ENCODE results near the gene STEAP3.

Gene STEAP3

DNA sequence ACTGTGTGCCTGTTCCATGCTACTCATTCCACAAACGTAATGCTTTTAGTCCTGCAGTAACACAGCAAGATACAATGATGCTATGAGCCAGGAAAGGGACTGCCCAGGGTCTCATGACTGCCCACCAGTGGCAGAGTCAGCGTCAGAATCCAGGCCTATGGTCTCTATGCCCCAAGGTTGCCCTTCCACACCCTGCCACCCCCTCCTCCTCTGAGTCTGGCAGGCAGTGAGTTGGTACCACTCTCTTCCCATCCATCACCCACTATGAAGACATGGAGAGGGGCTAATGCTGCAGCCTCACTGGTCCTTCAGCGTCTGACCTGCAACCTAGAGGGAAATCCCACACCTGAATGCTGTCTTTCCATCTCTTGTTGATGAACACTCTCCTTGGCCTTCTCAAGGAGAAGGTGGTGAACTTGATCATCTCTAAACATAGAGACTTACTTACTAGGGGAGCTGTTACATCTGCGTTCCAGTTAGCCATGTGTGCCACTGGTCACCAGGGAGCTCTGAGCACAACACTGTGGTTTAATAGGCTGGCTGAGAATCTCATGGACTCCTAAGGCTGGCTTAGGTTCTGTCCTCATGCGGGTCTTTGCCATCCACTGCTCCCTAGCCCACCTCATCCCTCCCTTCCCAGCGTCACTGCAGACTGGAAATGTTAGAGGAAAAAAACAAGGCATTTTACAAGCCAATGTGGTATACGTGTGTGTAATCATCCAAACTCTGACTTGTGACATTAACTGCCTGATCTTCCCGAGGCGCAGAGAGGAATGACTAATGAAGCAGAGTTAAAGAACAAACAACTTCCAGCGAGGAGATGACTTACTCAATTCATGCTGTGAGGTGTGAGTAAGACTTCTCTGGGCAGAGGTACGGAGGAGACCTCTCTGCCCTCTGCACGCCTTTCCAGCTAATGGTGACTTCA is 28.8 kb downstream of the STEAP3 start:
- Histone ChIP-seq H3K9me3 (ENCODE audit: control insufficient read depth, insufficient read depth, low read length) (no peaks in the 10 kb centered on the region), H3K9ac (ENCODE audit: low read depth, low read length) (no peak overlapping the region), H3K4me1 (ENCODE audit: insufficient read depth, low read length) (peaks cover 46% of the 10 kb centered on the region), H3K36me3 (ENCODE audit: insufficient read depth, low read length) (no peaks in the 10 kb centered on the region)

DNA sequence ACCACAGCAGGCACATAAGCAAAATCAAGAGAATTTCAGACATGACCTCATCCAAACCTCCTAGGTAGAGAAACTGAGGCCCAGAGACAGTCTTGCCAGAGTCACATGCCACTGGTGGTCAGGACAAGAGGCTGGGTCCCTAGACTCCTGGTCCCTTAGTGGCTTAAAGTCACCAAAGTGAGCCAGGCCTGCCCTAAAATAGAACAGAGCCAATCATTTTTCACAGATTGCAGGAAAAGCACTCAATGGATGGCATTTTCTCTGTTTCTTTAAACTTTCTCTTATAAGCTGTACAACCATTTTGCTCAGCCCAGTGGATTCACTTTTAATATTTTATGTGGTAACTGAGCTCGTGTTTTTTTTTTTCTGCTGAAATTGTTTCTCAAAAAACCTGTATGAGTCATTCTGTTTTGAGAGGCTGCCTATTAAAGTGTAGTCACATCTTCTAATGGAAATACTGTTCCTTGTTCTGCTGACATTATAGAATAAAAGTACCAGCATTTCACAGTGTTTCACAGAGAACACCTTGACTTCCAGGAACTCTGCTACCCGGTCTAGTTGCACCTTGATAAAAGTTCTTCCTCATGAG is 29.6 kb downstream of the STEAP3 start:
- H3K36me3 ChIP-seq (ENCODE audit: insufficient read depth, low read length): no peaks in the 10 kb centered on the region
- peaks cover 52% of the 10 kb centered on the region for H3K4me1 ChIP-seq (ENCODE audit: insufficient read depth, low read length)
- no peaks in the 10 kb centered on the region for H3K9me3 ChIP-seq (ENCODE audit: control insufficient read depth, insufficient read depth, low read length)
- no peak overlapping the region for H3K9ac ChIP-seq (ENCODE audit: low read depth, low read length)

DNA sequence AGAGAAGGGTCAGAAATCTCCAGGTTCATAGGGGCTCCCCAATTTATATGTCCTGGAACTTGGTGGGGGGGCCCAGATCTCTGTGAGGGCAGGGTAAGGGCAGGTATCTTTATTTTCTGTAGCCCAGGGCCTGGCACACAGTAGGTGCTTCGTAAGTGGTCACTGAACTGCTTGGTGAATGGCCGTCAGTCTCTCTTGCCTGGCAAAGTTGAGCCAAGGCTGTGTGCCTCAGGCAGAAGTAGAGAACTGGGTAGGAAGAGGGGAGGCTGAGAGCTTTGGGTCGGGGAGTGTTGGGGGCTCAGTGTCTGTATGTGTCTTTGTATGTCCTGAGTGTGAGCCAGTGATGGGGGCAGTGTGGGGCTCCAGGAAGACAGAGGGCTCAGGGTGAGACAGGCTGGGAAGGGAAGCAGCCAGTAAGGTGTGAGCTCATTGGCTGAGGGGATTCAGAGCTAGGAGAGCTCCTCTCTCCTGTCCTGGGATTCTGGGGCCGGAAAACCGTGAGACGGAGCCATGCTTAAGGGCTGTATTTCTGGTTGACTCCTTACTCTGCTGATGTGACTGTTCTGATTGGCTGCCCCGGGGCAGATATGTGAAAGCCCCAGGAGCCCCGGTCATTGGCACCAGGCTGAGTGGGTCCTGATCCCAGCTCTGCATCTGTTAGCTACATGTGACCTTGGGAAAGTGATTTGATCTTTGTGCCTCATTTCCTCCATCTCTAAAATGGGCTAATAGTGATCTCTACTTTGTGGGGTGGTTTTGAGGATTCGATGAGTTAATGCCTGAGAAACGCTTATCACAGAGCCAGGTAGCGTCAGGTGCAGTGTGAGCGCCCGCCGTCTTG is 30.3 kb downstream of the STEAP3 start:
- H3K36me3 ChIP-seq (ENCODE audit: insufficient read depth, low read length): no peaks in the 10 kb centered on the region
- no peak overlapping the region for H3K9ac ChIP-seq (ENCODE audit: low read depth, low read length)
- no peaks in the 10 kb centered on the region for H3K9me3 ChIP-seq (ENCODE audit: control insufficient read depth, insufficient read depth, low read length)
- H3K4me1 ChIP-seq (ENCODE audit: insufficient read depth, low read length): peaks cover 57% of the 10 kb centered on the region

DNA sequence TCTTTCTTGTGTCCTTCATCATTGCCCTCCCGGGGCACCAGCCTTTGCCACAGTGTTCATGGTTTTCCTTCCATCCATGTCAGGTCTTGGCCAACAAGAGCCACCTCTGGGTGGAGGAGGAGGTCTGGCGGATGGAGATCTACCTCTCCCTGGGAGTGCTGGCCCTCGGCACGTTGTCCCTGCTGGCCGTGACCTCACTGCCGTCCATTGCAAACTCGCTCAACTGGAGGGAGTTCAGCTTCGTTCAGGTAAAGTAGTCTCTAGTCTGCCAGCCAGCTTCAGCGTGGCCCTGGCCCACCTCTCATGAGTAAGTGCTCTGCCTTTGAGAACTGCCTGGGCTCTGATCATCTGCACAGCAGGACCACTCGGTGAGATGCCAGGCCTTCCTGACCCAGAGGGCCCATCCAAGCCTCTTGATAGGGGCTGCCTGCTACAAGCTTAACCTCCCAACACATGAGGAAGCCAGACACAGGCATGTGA is 31.0 kb downstream of the STEAP3 start:
- H3K36me3 ChIP-seq (ENCODE audit: insufficient read depth, low read length): no peaks in the 10 kb centered on the region
- H3K9ac ChIP-seq (ENCODE audit: low read depth, low read length): no peak overlapping the region
- no peaks in the 10 kb centered on the region for H3K9me3 ChIP-seq (ENCODE audit: control insufficient read depth, insufficient read depth, low read length)
- peaks cover 63% of the 10 kb centered on the region for H3K4me1 ChIP-seq (ENCODE audit: insufficient read depth, low read length)

DNA sequence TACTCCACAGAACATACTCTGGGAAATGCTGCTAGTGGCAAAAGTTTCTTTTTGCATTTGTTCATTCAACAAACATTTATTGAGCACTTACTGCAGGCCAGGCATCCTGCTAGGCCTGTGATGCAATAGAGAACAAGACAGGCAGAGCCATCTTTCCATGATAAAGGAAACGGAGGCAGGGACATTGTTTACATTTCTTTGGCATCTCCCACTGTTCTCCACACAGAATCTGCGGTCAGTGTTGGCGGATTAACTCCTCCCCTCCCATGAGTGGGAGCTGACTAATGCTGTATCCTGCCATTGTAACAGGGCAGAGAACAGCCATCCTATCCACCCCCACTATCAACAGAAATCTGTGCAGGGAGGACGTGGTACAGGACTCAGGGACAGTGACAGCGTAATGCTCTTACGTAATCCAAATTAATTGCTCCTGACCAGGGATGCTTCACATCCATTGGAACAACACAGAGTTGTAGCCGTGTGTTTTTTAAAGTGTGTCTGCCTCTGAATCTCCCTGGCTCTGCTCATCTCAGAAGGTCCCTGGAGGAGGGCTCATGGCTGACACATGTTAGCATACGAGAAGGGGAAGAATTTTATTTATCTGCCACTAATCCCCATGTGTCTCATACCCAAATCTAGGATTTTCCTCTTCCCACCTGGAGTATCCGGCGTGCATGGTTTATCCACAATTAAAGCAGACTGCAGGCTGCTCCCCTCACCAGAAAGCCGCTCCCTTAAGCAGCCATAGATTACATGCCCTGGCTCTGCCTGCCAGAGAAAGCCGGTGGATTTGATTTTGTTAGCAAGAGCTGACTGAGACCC is 32.3 kb downstream of the STEAP3 start:
- H3K9ac ChIP-seq (ENCODE audit: low read depth, low read length): no peak overlapping the region
- H3K9me3 ChIP-seq (ENCODE audit: control insufficient read depth, insufficient read depth, low read length): no peaks in the 10 kb centered on the region
- H3K4me1 ChIP-seq (ENCODE audit: insufficient read depth, low read length): peaks cover 67% of the 10 kb centered on the region
- H3K36me3 ChIP-seq (ENCODE audit: insufficient read depth, low read length): no peaks in the 10 kb centered on the region

DNA sequence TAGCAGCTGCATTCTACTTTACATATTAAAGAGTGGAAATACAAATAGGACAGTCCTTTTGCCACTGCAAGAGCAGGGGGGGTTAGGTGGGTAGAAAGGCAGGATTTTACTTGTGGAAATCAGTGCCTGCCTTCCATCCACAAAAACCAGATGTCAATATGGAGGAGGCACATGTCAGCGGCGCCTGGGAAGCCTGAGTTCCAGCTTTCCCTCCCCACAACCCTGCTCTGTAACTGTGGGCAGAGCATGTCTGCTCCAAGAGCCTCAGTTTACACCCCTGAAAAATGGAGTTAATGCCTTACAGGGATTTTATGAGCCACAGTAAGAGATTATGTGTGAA is 32.9 kb downstream of the STEAP3 start:
- Histone ChIP-seq H3K36me3 (ENCODE audit: insufficient read depth, low read length) (no peaks in the 10 kb centered on the region), H3K9me3 (ENCODE audit: control insufficient read depth, insufficient read depth, low read length) (no peaks in the 10 kb centered on the region), H3K9ac (ENCODE audit: low read depth, low read length) (no peak overlapping the region), H3K4me1 (ENCODE audit: insufficient read depth, low read length) (peaks cover 67% of the 10 kb centered on the region)

DNA sequence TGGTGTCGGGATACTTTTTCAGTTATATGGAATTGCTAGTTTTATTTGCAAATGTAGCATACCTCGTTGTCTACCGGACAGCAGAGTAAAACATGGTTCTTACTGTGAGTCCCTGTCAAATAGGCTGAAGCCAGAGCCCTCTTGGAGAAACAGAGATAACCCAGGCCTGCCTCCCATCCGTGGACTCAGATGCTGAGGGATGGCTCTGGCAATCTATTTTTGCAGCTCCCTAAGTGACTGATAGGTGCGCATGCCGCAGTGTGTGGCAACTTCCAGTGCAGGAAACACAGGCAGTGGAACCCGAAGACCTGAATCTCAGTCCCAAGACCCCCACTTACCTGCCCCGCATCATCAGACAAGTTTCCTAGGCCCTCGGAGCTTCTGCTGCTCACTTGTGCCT is 33.6 kb downstream of the STEAP3 start:
- Histone ChIP-seq H3K9ac (ENCODE audit: low read depth, low read length) (no peak overlapping the region), H3K36me3 (ENCODE audit: insufficient read depth, low read length) (no peaks in the 10 kb centered on the region), H3K9me3 (ENCODE audit: control insufficient read depth, insufficient read depth, low read length) (no peaks in the 10 kb centered on the region), H3K4me1 (ENCODE audit: insufficient read depth, low read length) (peaks cover 67% of the 10 kb centered on the region)

DNA sequence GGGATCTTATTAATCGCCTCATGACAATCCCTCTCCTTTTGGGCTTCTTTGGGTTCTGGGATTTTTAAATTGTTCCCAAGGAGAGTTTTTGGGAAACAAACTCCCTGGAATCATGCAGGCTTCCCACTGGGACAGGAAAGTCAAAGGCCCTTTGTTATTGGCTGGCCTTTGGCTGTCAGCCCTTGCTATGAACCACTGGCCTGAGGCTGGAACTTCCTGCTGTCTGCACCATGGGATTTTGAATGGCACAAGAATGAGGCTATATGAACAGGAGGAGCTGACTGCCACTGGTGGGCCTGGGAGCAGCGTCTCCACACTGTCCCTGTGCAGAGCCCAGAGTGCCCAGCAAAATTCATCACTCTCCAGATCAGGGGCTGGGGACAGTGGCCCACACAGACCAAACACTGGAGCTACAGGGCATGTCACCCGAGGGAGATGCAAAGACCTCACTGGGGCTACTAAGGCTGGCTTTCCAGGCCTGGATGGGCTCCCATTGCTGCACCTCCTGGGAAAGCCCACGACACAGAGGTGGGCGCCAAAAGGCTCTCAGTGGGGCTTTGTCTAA is 35.7 kb downstream of the STEAP3 start:
- Histone ChIP-seq H3K36me3 (ENCODE audit: insufficient read depth, low read length) (no peaks in the 10 kb centered on the region), H3K9me3 (ENCODE audit: control insufficient read depth, insufficient read depth, low read length) (no peaks in the 10 kb centered on the region), H3K9ac (ENCODE audit: low read depth, low read length) (no peak overlapping the region), H3K4me1 (ENCODE audit: insufficient read depth, low read length) (peaks cover 48% of the 10 kb centered on the region)

DNA sequence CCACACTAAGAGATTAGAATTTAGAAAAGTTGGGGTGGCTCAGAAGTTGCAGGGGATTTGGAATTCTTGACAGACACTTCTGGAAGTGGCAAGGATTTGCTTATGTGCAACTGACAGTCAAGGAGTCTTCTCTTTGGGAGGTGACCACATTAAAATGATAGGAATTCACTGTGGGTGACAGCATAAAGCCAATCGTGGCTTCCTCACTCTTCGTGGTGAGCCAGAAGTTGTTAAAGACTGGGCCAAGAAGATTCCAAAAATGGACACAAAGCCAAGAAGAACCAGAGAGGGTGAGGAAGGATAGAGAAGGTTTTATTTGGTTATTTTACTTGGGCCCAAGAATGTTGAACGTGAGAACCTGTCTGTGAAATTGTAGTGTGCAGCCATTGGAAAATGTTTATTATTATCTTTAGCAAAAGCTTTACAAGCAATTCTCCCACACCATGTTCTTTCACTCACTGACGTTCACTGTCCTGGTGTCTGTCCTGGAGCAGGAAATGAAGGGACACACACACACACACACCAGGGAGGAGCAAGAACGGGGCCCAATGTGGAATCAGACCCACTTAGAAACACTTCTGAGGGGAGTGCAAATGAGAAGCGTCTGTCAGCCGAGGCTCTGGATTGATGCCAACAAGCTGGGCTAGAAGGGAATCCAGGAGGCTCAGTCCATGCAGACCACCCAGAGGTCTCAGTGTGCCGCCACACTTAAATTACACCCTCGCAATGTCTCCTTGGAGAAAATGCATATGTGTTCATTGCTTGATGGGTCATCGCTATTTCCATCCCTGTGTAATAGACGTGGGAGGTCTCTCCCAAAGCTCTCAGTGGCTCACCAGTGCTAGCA is 37.2 kb downstream of the STEAP3 start:
- Histone ChIP-seq H3K9me3 (ENCODE audit: control insufficient read depth, insufficient read depth, low read length) (no peaks in the 10 kb centered on the region), H3K36me3 (ENCODE audit: insufficient read depth, low read length) (no peaks in the 10 kb centered on the region), H3K4me1 (ENCODE audit: insufficient read depth, low read length) (peaks cover 36% of the 10 kb centered on the region), H3K9ac (ENCODE audit: low read depth, low read length) (no peak overlapping the region)

DNA sequence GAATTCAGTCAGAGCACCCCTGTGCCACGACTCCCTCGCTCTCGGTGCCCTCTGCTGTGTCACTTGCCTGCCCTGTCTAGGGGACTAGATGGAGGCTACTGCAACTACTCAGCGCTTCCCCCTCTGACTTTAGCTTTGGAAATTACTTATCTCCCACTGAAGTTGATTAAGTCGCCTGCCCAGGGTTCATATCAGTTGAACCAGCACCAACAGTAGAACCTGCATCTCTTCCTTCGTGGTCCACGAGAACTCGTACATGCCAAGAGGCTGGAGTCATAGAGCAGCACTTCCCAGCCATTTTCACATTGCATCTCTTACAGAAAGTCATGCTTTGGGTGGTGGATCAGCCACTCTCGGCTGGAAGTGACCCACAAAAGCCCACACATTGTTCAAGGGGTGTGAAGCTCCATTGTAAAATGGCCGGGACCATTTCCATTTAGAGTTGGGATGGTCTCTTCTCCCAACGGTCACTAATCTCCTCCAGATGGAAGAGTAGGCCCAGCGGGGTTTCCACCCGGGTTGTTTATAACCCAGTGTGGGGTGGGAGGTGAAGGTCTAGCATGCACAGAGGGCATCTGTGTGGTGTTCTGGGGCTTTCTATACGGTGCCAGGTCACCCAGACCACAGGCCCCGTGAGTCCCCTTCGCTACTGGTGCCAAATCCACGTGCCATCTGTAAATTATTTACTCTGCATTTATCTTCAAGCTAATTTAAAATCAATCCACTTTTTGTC is 38.0 kb downstream of the STEAP3 start:
- H3K36me3 ChIP-seq (ENCODE audit: insufficient read depth, low read length): no peaks in the 10 kb centered on the region
- H3K9me3 ChIP-seq (ENCODE audit: control insufficient read depth, insufficient read depth, low read length): no peaks in the 10 kb centered on the region
- H3K4me1 ChIP-seq (ENCODE audit: insufficient read depth, low read length): peaks cover 28% of the 10 kb centered on the region
- H3K9ac ChIP-seq (ENCODE audit: low read depth, low read length): no peak overlapping the region

DNA sequence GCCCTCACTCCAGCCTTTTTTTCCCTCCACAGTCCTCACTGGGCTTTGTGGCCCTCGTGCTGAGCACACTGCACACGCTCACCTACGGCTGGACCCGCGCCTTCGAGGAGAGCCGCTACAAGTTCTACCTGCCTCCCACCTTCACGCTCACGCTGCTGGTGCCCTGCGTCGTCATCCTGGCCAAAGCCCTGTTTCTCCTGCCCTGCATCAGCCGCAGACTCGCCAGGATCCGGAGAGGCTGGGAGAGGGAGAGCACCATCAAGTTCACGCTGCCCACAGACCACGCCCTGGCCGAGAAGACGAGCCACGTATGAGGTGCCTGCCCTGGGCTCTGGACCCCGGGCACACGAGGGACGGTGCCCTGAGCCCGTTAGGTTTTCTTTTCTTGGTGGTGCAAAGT is 39.4 kb downstream of the STEAP3 start:
- Histone ChIP-seq H3K9me3 (ENCODE audit: control insufficient read depth, insufficient read depth, low read length) (no peaks in the 10 kb centered on the region), H3K36me3 (ENCODE audit: insufficient read depth, low read length) (no peaks in the 10 kb centered on the region), H3K9ac (ENCODE audit: low read depth, low read length) (no peak overlapping the region), H3K4me1 (ENCODE audit: insufficient read depth, low read length) (peaks cover 17% of the 10 kb centered on the region)

DNA sequence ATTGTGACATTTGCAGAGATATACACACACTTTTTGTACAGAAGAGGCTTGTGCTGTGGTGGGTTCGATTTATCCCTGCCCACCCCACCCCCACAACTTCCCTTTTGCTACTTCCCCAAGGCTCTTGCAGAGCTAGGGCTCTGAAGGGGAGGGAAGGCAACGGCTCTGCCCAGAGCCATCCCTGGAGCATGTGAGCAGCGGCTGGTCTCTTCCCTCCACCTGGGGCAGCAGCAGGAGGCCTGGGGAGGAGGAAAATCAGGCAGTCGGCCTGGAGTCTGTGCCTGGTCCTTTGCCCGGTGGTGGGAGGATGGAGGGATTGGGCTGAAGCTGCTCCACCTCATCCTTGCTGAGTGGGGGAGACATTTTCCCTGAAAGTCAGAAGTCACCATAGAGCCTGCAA is 40.0 kb downstream of the STEAP3 start:
- no peaks in the 10 kb centered on the region for H3K9me3 ChIP-seq (ENCODE audit: control insufficient read depth, insufficient read depth, low read length)
- H3K36me3 ChIP-seq (ENCODE audit: insufficient read depth, low read length): no peaks in the 10 kb centered on the region
- H3K9ac ChIP-seq (ENCODE audit: low read depth, low read length): no peak overlapping the region
- H3K4me1 ChIP-seq (ENCODE audit: insufficient read depth, low read length): peaks cover 13% of the 10 kb centered on the region

Measured in ES-I3 (cell line).